ENCODE data around the gene SUCLG2. TPM values are rescaled to one million over a fixed set of nuclear protein-coding genes. Genes with fewer than 3 reads are reported as not detected.

Gene SUCLG2
- total RNA-seq, 1 donor from 2014 or later: 20.8 TPM

DNA sequence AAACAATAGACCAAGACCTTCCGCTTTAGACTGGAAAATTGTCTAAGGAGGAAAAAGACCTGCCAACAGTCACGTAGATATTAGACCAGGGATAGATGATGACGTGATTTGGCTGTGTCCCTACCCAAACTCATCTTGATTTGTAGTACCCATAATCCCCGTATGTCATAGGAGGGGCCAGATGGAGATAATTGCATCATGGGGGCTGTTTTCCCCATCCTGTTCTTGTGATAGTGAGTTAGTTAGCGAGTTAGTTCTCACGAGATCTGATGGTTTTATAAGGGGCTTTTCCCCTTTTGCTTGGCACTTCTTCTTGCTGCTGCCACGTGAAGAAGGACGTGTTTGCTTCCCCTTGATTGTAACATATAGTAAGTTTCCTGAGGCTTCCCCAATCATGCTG lies 31.7 kb upstream of the SUCLG2 start:
- Histone ChIP-seq H3K36me3 (ENCODE audit: insufficient read depth, low read length) (no peaks in the 10 kb centered on the region), H3K79me2 (ENCODE audit: insufficient read depth, low read length) (no peaks in the 10 kb centered on the region), H2AFZ (ENCODE audit: low read depth, low read length) (no peak overlapping the region), H3K4me3 (ENCODE audit: insufficient read depth, low read depth, low read length) (no peak overlapping the region), H3K27me3 (ENCODE audit: insufficient read depth, low read length) (no peaks in the 10 kb centered on the region), H3K27ac (ENCODE audit: low read depth, low read length) (no peak overlapping the region), H3K9me3 (ENCODE audit: insufficient read depth, low read depth, low read length) (no peaks in the 10 kb centered on the region), H3K4me1 (ENCODE audit: insufficient read depth, low read length) (no peaks in the 10 kb centered on the region), H3K4me2 (ENCODE audit: low read length) (no peak overlapping the region), H4K20me1 (ENCODE audit: insufficient read depth, low read length) (no peaks in the 10 kb centered on the region), H3K9ac (ENCODE audit: low read length) (no peak overlapping the region)
- Mint-ChIP-seq H3K4me1 (ENCODE audit: low read depth, unreplicated experiment) (no peaks in the 10 kb centered on the region), H3K27me3 (ENCODE audit: low read depth, unreplicated experiment) (no peaks in the 10 kb centered on the region), H3K9me3 (ENCODE audit: unreplicated experiment) (no peaks in the 10 kb centered on the region), H3K36me3 (ENCODE audit: low read depth, unreplicated experiment) (no peaks in the 10 kb centered on the region), H3K4me3 (ENCODE audit: unreplicated experiment) (no peak overlapping the region), H3K27ac (ENCODE audit: unreplicated experiment) (no peak overlapping the region)
- DNase-seq (ENCODE audit: low read depth) (no peak), FAIRE-seq (no peak)
- TF ChIP-seq, protein P1, sequence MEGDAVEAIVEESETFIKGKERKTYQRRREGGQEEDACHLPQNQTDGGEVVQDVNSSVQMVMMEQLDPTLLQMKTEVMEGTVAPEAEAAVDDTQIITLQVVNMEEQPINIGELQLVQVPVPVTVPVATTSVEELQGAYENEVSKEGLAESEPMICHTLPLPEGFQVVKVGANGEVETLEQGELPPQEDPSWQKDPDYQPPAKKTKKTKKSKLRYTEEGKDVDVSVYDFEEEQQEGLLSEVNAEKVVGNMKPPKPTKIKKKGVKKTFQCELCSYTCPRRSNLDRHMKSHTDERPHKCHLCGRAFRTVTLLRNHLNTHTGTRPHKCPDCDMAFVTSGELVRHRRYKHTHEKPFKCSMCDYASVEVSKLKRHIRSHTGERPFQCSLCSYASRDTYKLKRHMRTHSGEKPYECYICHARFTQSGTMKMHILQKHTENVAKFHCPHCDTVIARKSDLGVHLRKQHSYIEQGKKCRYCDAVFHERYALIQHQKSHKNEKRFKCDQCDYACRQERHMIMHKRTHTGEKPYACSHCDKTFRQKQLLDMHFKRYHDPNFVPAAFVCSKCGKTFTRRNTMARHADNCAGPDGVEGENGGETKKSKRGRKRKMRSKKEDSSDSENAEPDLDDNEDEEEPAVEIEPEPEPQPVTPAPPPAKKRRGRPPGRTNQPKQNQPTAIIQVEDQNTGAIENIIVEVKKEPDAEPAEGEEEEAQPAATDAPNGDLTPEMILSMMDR (IDR thresholded peaks at IDR 0.05; ENCODE audit: insufficient read depth, low read depth, low read length): no peak
- TF ChIP-seq EZH2 (IDR thresholded peaks at IDR 0.05; ENCODE audit: insufficient read depth, low read length): no peak

DNA sequence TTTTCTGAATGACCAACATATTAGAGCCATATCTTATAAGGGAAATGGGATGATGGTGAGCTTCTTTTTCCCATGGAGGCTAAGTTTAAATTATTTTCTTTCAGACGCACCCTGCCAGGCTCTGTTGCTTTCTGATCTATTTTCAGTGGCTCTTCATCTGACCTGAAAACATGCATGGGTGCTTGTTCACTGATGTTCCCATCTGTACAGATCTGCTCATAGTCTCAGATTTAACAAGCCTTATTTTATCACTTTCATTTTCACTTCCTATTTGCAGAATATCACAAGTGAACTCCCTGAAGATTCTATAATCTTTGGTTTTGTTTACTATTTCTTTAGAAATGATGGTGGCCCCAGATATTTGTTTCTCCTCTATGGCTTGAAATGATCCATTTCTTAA lies 31.1 kb upstream of the SUCLG2 start:
- Histone ChIP-seq H4K20me1 (ENCODE audit: insufficient read depth, low read length) (no peaks in the 10 kb centered on the region), H3K36me3 (ENCODE audit: insufficient read depth, low read length) (no peaks in the 10 kb centered on the region), H3K9ac (ENCODE audit: low read length) (no peak overlapping the region), H2AFZ (ENCODE audit: low read depth, low read length) (no peak overlapping the region), H3K4me3 (ENCODE audit: insufficient read depth, low read depth, low read length) (no peak overlapping the region), H3K27me3 (ENCODE audit: insufficient read depth, low read length) (no peaks in the 10 kb centered on the region), H3K4me2 (ENCODE audit: low read length) (no peak overlapping the region), H3K79me2 (ENCODE audit: insufficient read depth, low read length) (no peaks in the 10 kb centered on the region), H3K4me1 (ENCODE audit: insufficient read depth, low read length) (no peaks in the 10 kb centered on the region), H3K27ac (ENCODE audit: low read depth, low read length) (no peak overlapping the region), H3K9me3 (ENCODE audit: insufficient read depth, low read depth, low read length) (no peaks in the 10 kb centered on the region)
- no peak overlapping the region for H3K4me3 Mint-ChIP-seq (ENCODE audit: unreplicated experiment)
- DNase-seq (ENCODE audit: low read depth): no peak
- H3K4me1 Mint-ChIP-seq (ENCODE audit: low read depth, unreplicated experiment): no peaks in the 10 kb centered on the region
- no peak for TF ChIP-seq EZH2 (IDR thresholded peaks at IDR 0.05; ENCODE audit: insufficient read depth, low read length)
- TF ChIP-seq, protein P1 (IDR thresholded peaks at IDR 0.05; ENCODE audit: insufficient read depth, low read depth, low read length): no peak
- no peak for FAIRE-seq
- H3K27ac Mint-ChIP-seq (ENCODE audit: unreplicated experiment): no peak overlapping the region
- no peaks in the 10 kb centered on the region for H3K27me3 Mint-ChIP-seq (ENCODE audit: low read depth, unreplicated experiment)
- no peaks in the 10 kb centered on the region for H3K36me3 Mint-ChIP-seq (ENCODE audit: low read depth, unreplicated experiment)
- no peaks in the 10 kb centered on the region for H3K9me3 Mint-ChIP-seq (ENCODE audit: unreplicated experiment)

DNA sequence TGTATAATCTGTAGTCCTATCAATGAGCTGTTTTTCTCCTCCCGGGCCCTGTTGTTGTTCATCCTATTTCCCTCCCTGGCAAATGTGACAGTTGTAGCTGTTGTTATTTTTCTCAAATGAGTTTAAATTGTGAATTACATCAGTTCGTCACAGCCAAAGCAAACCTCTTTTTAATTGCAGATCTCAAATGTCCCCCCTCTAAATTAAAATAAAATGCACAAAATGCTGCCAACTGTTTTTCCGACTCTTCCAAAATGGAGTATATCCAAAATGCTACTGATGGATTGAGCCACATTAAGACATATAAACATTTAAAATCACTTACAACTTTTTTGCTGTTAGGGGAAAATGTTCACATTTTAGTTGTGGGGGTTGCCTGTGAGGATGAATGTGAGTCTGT lies 29.8 kb upstream of the SUCLG2 start:
- H3K79me2 ChIP-seq (ENCODE audit: insufficient read depth, low read length): no peaks in the 10 kb centered on the region
- H4K20me1 ChIP-seq (ENCODE audit: insufficient read depth, low read length): no peaks in the 10 kb centered on the region
- H3K4me2 ChIP-seq (ENCODE audit: low read length): no peak overlapping the region
- FAIRE-seq (no peak), DNase-seq (ENCODE audit: low read depth) (no peak)
- H3K9ac ChIP-seq (ENCODE audit: low read length): no peak overlapping the region
- no peaks in the 10 kb centered on the region for H3K4me1 ChIP-seq (ENCODE audit: insufficient read depth, low read length)
- H3K9me3 ChIP-seq (ENCODE audit: insufficient read depth, low read depth, low read length): no peaks in the 10 kb centered on the region
- no peak overlapping the region for H3K27ac ChIP-seq (ENCODE audit: low read depth, low read length)
- Mint-ChIP-seq H3K4me3 (ENCODE audit: unreplicated experiment) (no peak overlapping the region), H3K27me3 (ENCODE audit: low read depth, unreplicated experiment) (no peaks in the 10 kb centered on the region), H3K27ac (ENCODE audit: unreplicated experiment) (no peak overlapping the region), H3K9me3 (ENCODE audit: unreplicated experiment) (no peaks in the 10 kb centered on the region), H3K4me1 (ENCODE audit: low read depth, unreplicated experiment) (no peaks in the 10 kb centered on the region), H3K36me3 (ENCODE audit: low read depth, unreplicated experiment) (no peaks in the 10 kb centered on the region)
- H3K4me3 ChIP-seq (ENCODE audit: insufficient read depth, low read depth, low read length): no peak overlapping the region
- H3K27me3 ChIP-seq (ENCODE audit: insufficient read depth, low read length): no peaks in the 10 kb centered on the region
- no peaks in the 10 kb centered on the region for H3K36me3 ChIP-seq (ENCODE audit: insufficient read depth, low read length)
- H2AFZ ChIP-seq (ENCODE audit: low read depth, low read length): no peak overlapping the region
- TF ChIP-seq, protein P1 (IDR thresholded peaks at IDR 0.05; ENCODE audit: insufficient read depth, low read depth, low read length): no peak
- no peak for TF ChIP-seq EZH2 (IDR thresholded peaks at IDR 0.05; ENCODE audit: insufficient read depth, low read length)
